Fibroblast of lung (primary cell): Measurements from ENCODE around the gene UBE2L3. TPM values are rescaled to one million over a fixed set of nuclear protein-coding genes. Genes with fewer than 3 reads are reported as not detected.

Experiments used
- DNase-seq, 2 donors: peaks; one replicate each; pipeline versions ENCODE4 v3.0.0 to v3.0.0-alpha.2; 2010; ENCODE audit warnings: low read depth in 2 of 2
- H2AFZ ChIP-seq: 2 replicates; pipeline ENCODE4 v1.5.1; 2012; ENCODE audit warnings: low read length, control low read depth, inconsistent platforms
- H3K27ac ChIP-seq: 2 replicates; pipeline ENCODE4 v1.5.1; 2011; ENCODE audit warnings: low read length, control low read depth; ENCODE audit not compliant: insufficient read depth
- H3K27me3 ChIP-seq: 2 replicates; pipeline ENCODE4 v1.5.1; 2011; ENCODE audit warnings: mild to moderate bottlenecking, low read length; ENCODE audit not compliant: control insufficient read depth, insufficient read depth
- H3K36me3 ChIP-seq: 2 replicates; pipeline ENCODE4 v1.5.1; 2011; ENCODE audit warnings: low read length; ENCODE audit not compliant: control insufficient read depth, insufficient read depth
- H3K4me1 ChIP-seq: 2 replicates; pipeline ENCODE4 v1.5.1; 2011; ENCODE audit warnings: low read length; ENCODE audit not compliant: control insufficient read depth, insufficient read depth; ENCODE audit errors: extremely low read depth
- H3K4me2 ChIP-seq: 2 replicates; pipeline ENCODE4 v1.5.1; 2011; ENCODE audit warnings: low read length, control low read depth; ENCODE audit not compliant: insufficient read depth; ENCODE audit errors: extremely low read depth
- H3K4me3 ChIP-seq, 4 experiments: fragments of 200-600 bp in 1 of 4; sonication (generic) in 1 of 4; replicated peaks in 1 of 4; 2 replicates each; pipeline ENCODE4 v1.5.1; 2011 to 2016; ENCODE audit warnings: low read length in 4 of 4, low read depth in 3 of 4, mild to moderate bottlenecking in 3 of 4, control low read depth in 2 of 4, inconsistent platforms in 1 of 4, mixed read lengths in 1 of 4; ENCODE audit not compliant: insufficient read depth in 1 of 4; ENCODE audit errors: control extremely low read depth in 1 of 4
- H3K79me2 ChIP-seq: 2 replicates; pipeline ENCODE4 v1.5.1; 2012; ENCODE audit warnings: mild to moderate bottlenecking, low read length, inconsistent platforms; ENCODE audit not compliant: control insufficient read depth, insufficient read depth
- H3K9ac ChIP-seq: 2 replicates; pipeline ENCODE4 v1.5.1; 2011; ENCODE audit warnings: mild to moderate bottlenecking, low read length, control low read depth; ENCODE audit not compliant: insufficient read depth
- H3K9me3 ChIP-seq: 2 replicates; pipeline ENCODE4 v1.5.1; 2012; ENCODE audit warnings: low read depth, low read length; ENCODE audit not compliant: control insufficient read depth, insufficient read depth
- H4K20me1 ChIP-seq: 2 replicates; pipeline ENCODE4 v1.5.1; 2011; ENCODE audit warnings: low read length; ENCODE audit not compliant: control insufficient read depth, insufficient read depth; ENCODE audit errors: extremely low read depth
- EZH2 ChIP-seq: IDR thresholded peaks from 2 replicates; pipeline ENCODE4 v1.5.1; 2012; ENCODE audit warnings: low read length, control low read depth, mild to moderate bottlenecking; ENCODE audit errors: missing control alignments
- polyA plus RNA-seq, 2 donors: library from polyadenylated mRNA; depleted of rRNA in 1 of 2; stranded (reverse) in 1 of 2; unstranded in 1 of 2; fragments of >200 nt; gene quantifications; 2 replicates each; pipeline ENCODE4 v1.2.1, GENCODE V29; 2011 to 2012; ENCODE audit warnings: missing spikeins in 1 of 2
- total RNA-seq: library from RNA; depleted of rRNA; stranded (reverse); fragments of >200 nt; gene quantifications from 2 replicates; pipeline ENCODE4 v1.2.1, GENCODE V29; 2014
- TF ChIP-seq, protein P1 (sequence below), 2 donors: IDR thresholded peaks in 1 of 2; conservative IDR thresholded peaks in 1 of 2; 1 replicate in 1 of 2; 2 replicates in 1 of 2; pipeline ENCODE4 v1.5.1; 2011 to 2012; ENCODE audit warnings: low read length in 2 of 2, control low read depth in 1 of 2, inconsistent platforms in 1 of 2, low read depth in 1 of 2, mild to moderate bottlenecking in 1 of 2

UBE2L3 gene
- total and polyA plus RNA-seq, 2 donors (not counting 1 experiment from before 2014, with no cell fraction given), result 23.8 to 82.4 TPM

DNA sequence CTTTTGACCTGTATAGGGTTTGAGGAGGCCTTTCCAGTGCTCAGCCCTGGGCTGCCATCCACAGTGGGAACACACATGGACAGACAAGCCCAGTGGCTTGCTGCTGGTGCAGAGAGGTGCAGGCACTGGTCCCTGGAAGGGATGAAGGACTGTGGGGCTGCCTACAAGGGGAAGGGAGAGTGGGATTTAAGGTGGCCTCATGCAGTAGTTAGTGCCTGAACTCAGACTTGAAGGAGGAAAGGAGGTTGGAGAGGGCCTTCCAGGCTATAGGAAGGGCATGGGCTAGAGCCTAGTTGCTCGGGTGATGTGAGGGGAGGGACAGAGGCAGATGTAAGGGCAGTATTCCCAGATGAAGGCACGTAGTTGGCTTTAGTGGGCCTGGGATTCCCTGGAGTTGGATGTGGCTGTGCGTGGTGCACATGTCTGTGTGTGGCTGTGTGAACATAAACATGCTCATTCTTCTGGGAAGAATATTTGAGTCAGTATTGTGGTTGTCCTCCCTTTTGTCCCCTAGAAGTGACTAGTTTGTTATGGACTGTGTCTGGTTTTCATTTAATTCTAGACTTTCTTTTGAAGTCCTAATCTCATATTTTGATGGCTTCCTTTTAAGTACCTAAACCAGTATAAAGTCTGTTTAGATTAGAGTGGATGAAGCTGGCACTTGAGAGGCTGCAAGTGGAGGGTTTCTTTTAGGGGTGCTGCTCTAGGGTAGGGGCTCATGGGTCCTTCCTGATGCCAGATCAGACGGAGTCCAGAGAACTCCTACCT lies 43.9 kb downstream of the UBE2L3 start:
- Histone ChIP-seq H3K9me3 (no peaks in the 10 kb centered on the region), H2AFZ (no peak overlapping the region), H3K4me3 (no peak overlapping the region), H3K27ac (no peak overlapping the region), H3K9ac (no peak overlapping the region), H3K79me2 (peaks cover 69% of the 10 kb centered on the region), H3K4me2 (no peak overlapping the region), H4K20me1 (peaks cover 2% of the 10 kb centered on the region), H3K36me3 (peaks cover 8% of the 10 kb centered on the region), H3K4me1 (no peaks in the 10 kb centered on the region), H3K27me3 (no peaks in the 10 kb centered on the region)
- TF ChIP-seq EZH2, result no peak
- TF ChIP-seq, protein P1, sequence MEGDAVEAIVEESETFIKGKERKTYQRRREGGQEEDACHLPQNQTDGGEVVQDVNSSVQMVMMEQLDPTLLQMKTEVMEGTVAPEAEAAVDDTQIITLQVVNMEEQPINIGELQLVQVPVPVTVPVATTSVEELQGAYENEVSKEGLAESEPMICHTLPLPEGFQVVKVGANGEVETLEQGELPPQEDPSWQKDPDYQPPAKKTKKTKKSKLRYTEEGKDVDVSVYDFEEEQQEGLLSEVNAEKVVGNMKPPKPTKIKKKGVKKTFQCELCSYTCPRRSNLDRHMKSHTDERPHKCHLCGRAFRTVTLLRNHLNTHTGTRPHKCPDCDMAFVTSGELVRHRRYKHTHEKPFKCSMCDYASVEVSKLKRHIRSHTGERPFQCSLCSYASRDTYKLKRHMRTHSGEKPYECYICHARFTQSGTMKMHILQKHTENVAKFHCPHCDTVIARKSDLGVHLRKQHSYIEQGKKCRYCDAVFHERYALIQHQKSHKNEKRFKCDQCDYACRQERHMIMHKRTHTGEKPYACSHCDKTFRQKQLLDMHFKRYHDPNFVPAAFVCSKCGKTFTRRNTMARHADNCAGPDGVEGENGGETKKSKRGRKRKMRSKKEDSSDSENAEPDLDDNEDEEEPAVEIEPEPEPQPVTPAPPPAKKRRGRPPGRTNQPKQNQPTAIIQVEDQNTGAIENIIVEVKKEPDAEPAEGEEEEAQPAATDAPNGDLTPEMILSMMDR (conservative IDR thresholded peaks at IDR 0.05 in 1 of 2, IDR thresholded peaks at IDR 0.05 in 1 of 2; ENCODE audit: low read depth in 1 of 2, low read length in 2 of 2), result no peak
- DNase-seq, result no peak

DNA sequence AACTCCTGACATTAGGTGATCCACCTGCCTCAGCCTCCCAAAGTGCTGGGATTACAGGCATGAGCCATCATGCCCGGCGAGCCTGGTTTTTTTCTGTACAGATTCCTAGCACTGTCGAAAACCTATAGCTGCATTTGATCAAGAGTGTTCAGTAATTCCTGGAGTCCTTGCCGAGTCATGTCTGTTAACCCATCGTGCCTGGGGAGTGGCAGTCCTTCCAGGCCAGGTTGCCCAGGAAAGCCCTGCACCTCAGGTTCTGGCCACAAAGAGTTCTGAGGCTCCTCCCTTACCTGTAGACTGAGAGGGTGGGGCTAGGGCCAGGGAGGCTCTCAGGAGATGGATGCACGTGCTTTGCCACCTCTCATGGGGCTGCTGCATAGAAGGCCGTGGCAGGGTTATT lies 45.3 kb downstream of the UBE2L3 start:
- Histone ChIP-seq H3K9me3 (no peaks in the 10 kb centered on the region), H3K9ac (no peak overlapping the region), H3K4me1 (no peaks in the 10 kb centered on the region), H4K20me1 (peaks cover 2% of the 10 kb centered on the region), H3K27me3 (no peaks in the 10 kb centered on the region), H3K27ac (no peak overlapping the region), H3K4me2 (no peak overlapping the region), H2AFZ (no peak overlapping the region), H3K4me3 (no peak overlapping the region), H3K36me3 (peaks cover 8% of the 10 kb centered on the region), H3K79me2 (peaks cover 60% of the 10 kb centered on the region)
- TF ChIP-seq, protein P1 (conservative IDR thresholded peaks at IDR 0.05 in 1 of 2, IDR thresholded peaks at IDR 0.05 in 1 of 2; ENCODE audit: low read depth in 1 of 2, low read length in 2 of 2), result no peak
- no peak for TF ChIP-seq EZH2
- no peak for DNase-seq

DNA sequence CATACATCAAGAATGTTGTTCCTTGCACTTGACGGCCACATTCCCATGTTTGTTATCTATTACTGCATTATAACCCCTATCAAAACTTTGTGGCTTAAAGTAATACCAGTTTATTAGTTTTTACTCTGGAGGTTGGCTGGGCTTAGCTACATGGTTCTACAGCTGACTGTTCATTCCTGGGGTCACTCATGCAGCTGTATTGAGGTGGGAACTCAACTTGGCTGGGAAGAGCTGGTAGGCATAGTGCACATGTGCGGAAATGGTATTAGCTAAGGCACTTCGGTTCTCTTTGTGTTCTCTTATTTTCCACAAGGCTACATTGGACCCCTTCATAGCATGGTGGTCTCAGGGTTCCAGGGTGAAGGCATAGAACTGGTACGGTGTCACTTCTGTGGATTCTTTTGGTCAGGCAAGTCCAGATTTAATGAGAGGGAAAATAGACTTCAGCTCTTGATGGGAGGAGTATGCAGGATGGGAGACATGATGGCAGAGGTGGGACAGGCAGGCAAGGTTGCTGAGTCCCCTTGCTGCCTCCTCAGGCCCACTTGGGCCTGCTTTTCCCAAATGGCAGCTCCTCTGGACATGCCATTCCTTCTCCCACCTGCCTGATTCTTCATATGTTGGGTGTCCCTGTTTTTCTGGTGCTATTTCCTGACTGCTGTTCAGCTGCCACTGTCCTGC lies 46.2 kb downstream of the UBE2L3 start:
- H3K27me3 ChIP-seq, result no peaks in the 10 kb centered on the region
- no peak for TF ChIP-seq EZH2
- TF ChIP-seq, protein P1 (conservative IDR thresholded peaks at IDR 0.05 in 1 of 2, IDR thresholded peaks at IDR 0.05 in 1 of 2; ENCODE audit: low read depth in 1 of 2, low read length in 2 of 2), result no peak

More for the DNA sequence above, 46.2 kb downstream of the UBE2L3 start:
- Histone ChIP-seq H3K9me3 (no peaks in the 10 kb centered on the region), H2AFZ (no peak overlapping the region), H3K4me1 (no peaks in the 10 kb centered on the region), H3K4me2 (no peak overlapping the region), H3K9ac (no peak overlapping the region), H3K36me3 (peaks cover 8% of the 10 kb centered on the region), H3K79me2 (peaks cover 53% of the 10 kb centered on the region), H3K4me3 (no peak overlapping the region), H4K20me1 (peaks cover 2% of the 10 kb centered on the region), H3K27ac (no peak overlapping the region)
- no peak for DNase-seq
